ENCODE data around the gene MDGA2. TPM values are rescaled to one million over a fixed set of nuclear protein-coding genes. Genes with fewer than 3 reads are reported as not detected.

MDGA2 gene
- total RNA-seq, 1 donor from 2014 or later: 2.4 TPM

DNA sequence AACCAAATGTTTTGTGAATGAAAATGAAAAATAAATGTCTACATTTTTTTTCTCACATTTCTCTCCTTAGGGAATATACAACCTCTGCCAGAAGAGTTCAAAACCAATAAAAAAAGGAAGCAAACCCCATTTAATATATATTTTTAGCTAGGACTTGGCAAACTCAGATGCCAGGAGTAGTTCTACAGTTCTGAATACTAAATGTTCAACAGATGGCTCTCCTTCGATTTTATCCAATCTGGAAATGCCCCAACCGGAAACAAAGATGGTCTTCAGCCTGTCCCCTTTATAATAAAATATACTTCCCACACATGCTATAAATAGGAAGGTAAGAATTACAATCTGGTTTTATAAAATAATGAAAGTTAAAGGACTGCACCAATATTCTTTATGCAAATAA is 330.4 kb downstream of the MDGA2 start:
- Mint-ChIP-seq H3K4me1 (ENCODE audit: low read depth, unreplicated experiment) (peaks cover 2% of the 10 kb centered on the region), H3K27me3 (ENCODE audit: low read depth, unreplicated experiment) (no peaks in the 10 kb centered on the region), H3K36me3 (ENCODE audit: low read depth, unreplicated experiment) (no peaks in the 10 kb centered on the region), H3K4me3 (ENCODE audit: unreplicated experiment) (no peak overlapping the region), H3K27ac (ENCODE audit: unreplicated experiment) (no peak overlapping the region), H3K9me3 (ENCODE audit: unreplicated experiment) (no peaks in the 10 kb centered on the region)
- Histone ChIP-seq H3K4me3 (ENCODE audit: insufficient read depth, low read depth, low read length) (no peak overlapping the region), H3K4me1 (ENCODE audit: insufficient read depth, low read length) (no peaks in the 10 kb centered on the region), H3K4me2 (ENCODE audit: low read length) (no peak overlapping the region), H4K20me1 (ENCODE audit: insufficient read depth, low read length) (no peaks in the 10 kb centered on the region), H3K36me3 (ENCODE audit: insufficient read depth, low read length) (no peaks in the 10 kb centered on the region), H3K9me3 (ENCODE audit: insufficient read depth, low read depth, low read length) (no peaks in the 10 kb centered on the region), H3K27me3 (ENCODE audit: insufficient read depth, low read length) (no peaks in the 10 kb centered on the region), H2AFZ (ENCODE audit: low read depth, low read length) (no peak overlapping the region), H3K9ac (ENCODE audit: low read length) (no peak overlapping the region), H3K79me2 (ENCODE audit: insufficient read depth, low read length) (no peaks in the 10 kb centered on the region), H3K27ac (ENCODE audit: low read depth, low read length) (no peak overlapping the region)
- FAIRE-seq: no peak
- no peak for DNase-seq (ENCODE audit: low read depth)
- TF ChIP-seq, protein P1, sequence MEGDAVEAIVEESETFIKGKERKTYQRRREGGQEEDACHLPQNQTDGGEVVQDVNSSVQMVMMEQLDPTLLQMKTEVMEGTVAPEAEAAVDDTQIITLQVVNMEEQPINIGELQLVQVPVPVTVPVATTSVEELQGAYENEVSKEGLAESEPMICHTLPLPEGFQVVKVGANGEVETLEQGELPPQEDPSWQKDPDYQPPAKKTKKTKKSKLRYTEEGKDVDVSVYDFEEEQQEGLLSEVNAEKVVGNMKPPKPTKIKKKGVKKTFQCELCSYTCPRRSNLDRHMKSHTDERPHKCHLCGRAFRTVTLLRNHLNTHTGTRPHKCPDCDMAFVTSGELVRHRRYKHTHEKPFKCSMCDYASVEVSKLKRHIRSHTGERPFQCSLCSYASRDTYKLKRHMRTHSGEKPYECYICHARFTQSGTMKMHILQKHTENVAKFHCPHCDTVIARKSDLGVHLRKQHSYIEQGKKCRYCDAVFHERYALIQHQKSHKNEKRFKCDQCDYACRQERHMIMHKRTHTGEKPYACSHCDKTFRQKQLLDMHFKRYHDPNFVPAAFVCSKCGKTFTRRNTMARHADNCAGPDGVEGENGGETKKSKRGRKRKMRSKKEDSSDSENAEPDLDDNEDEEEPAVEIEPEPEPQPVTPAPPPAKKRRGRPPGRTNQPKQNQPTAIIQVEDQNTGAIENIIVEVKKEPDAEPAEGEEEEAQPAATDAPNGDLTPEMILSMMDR (IDR thresholded peaks at IDR 0.05; ENCODE audit: insufficient read depth, low read depth, low read length): no peak
- no peak for TF ChIP-seq EZH2 (IDR thresholded peaks at IDR 0.05; ENCODE audit: insufficient read depth, low read length)

- FAIRE-seq: no peak
- H3K9ac ChIP-seq (ENCODE audit: low read length): no peak overlapping the region
- no peak overlapping the region for H3K4me3 Mint-ChIP-seq (ENCODE audit: unreplicated experiment)
- no peaks in the 10 kb centered on the region for H3K27me3 ChIP-seq (ENCODE audit: insufficient read depth, low read length)
- H3K9me3 Mint-ChIP-seq (ENCODE audit: unreplicated experiment): no peaks in the 10 kb centered on the region
- DNase-seq (ENCODE audit: low read depth): no peak
- no peaks in the 10 kb centered on the region for H3K36me3 ChIP-seq (ENCODE audit: insufficient read depth, low read length)
- H3K27me3 Mint-ChIP-seq (ENCODE audit: low read depth, unreplicated experiment): no peaks in the 10 kb centered on the region
- H3K4me1 ChIP-seq (ENCODE audit: insufficient read depth, low read length): no peaks in the 10 kb centered on the region
- no peak overlapping the region for H3K4me3 ChIP-seq (ENCODE audit: insufficient read depth, low read depth, low read length)
- H4K20me1 ChIP-seq (ENCODE audit: insufficient read depth, low read length): no peaks in the 10 kb centered on the region
- no peak overlapping the region for H3K27ac ChIP-seq (ENCODE audit: low read depth, low read length)
- no peaks in the 10 kb centered on the region for H3K4me1 Mint-ChIP-seq (ENCODE audit: low read depth, unreplicated experiment)
- TF ChIP-seq EZH2 (IDR thresholded peaks at IDR 0.05; ENCODE audit: insufficient read depth, low read length): no peak
- TF ChIP-seq, protein P1 (IDR thresholded peaks at IDR 0.05; ENCODE audit: insufficient read depth, low read depth, low read length): no peak
- no peak overlapping the region for H3K27ac Mint-ChIP-seq (ENCODE audit: unreplicated experiment)
- no peaks in the 10 kb centered on the region for H3K9me3 ChIP-seq (ENCODE audit: insufficient read depth, low read depth, low read length)
- H3K79me2 ChIP-seq (ENCODE audit: insufficient read depth, low read length): no peaks in the 10 kb centered on the region
- H2AFZ ChIP-seq (ENCODE audit: low read depth, low read length): no peak overlapping the region
- no peak overlapping the region for H3K4me2 ChIP-seq (ENCODE audit: low read length)
- H3K36me3 Mint-ChIP-seq (ENCODE audit: low read depth, unreplicated experiment): no peaks in the 10 kb centered on the region
Observed at GRCh38 chr14:47332939-47333338, 342.5 kb downstream of the MDGA2 start.

GRCh38 chr14:47332106-47332505 is 343.3 kb downstream of the MDGA2 start:
- Mint-ChIP-seq H3K4me1 (ENCODE audit: low read depth, unreplicated experiment) (no peaks in the 10 kb centered on the region), H3K27me3 (ENCODE audit: low read depth, unreplicated experiment) (no peaks in the 10 kb centered on the region), H3K4me3 (ENCODE audit: unreplicated experiment) (no peak overlapping the region), H3K27ac (ENCODE audit: unreplicated experiment) (no peak overlapping the region), H3K36me3 (ENCODE audit: low read depth, unreplicated experiment) (no peaks in the 10 kb centered on the region), H3K9me3 (ENCODE audit: unreplicated experiment) (no peaks in the 10 kb centered on the region)
- FAIRE-seq (no peak), DNase-seq (ENCODE audit: low read depth) (no peak)
- no peaks in the 10 kb centered on the region for H3K27me3 ChIP-seq (ENCODE audit: insufficient read depth, low read length)
- no peak overlapping the region for H3K4me2 ChIP-seq (ENCODE audit: low read length)
- H3K9ac ChIP-seq (ENCODE audit: low read length): no peak overlapping the region
- H3K9me3 ChIP-seq (ENCODE audit: insufficient read depth, low read depth, low read length): no peaks in the 10 kb centered on the region
- H3K36me3 ChIP-seq (ENCODE audit: insufficient read depth, low read length): no peaks in the 10 kb centered on the region
- TF ChIP-seq EZH2 (IDR thresholded peaks at IDR 0.05; ENCODE audit: insufficient read depth, low read length): no peak
- TF ChIP-seq, protein P1 (IDR thresholded peaks at IDR 0.05; ENCODE audit: insufficient read depth, low read depth, low read length): no peak
- no peak overlapping the region for H3K4me3 ChIP-seq (ENCODE audit: insufficient read depth, low read depth, low read length)
- H3K4me1 ChIP-seq (ENCODE audit: insufficient read depth, low read length): no peaks in the 10 kb centered on the region
- no peak overlapping the region for H2AFZ ChIP-seq (ENCODE audit: low read depth, low read length)
- no peak overlapping the region for H3K27ac ChIP-seq (ENCODE audit: low read depth, low read length)
- H3K79me2 ChIP-seq (ENCODE audit: insufficient read depth, low read length): no peaks in the 10 kb centered on the region
- H4K20me1 ChIP-seq (ENCODE audit: insufficient read depth, low read length): no peaks in the 10 kb centered on the region
